GM19023 (cell line): ENCODE data around the gene PRIMPOL.
"Not testable (repeated sequence)": the region's sequence is repeated elsewhere in the genome, so short reads cannot be mapped to it uniquely, and the experiment has no call there.

Source experiments
- ATAC-seq: cut with Tn5 transposase; IDR thresholded peaks from one replicate; pipeline ENCODE4 v1.9.1; 2021; ENCODE audit warnings: mild to moderate bottlenecking, moderate library complexity; ENCODE audit not compliant: unreplicated experiment

The PRIMPOL gene

GRCh38 chr4:184636144-184636543, 13.4 kb upstream of the PRIMPOL start:
- no peak for ATAC-seq

- ATAC-seq: no peak
Observed at GRCh38 chr4:184636897-184637296, 12.6 kb upstream of the PRIMPOL start.

GRCh38 chr4:184641022-184641421, 8.5 kb upstream of the PRIMPOL start:
- no peak for ATAC-seq

GRCh38 chr4:184641451-184641850, 8.1 kb upstream of the PRIMPOL start:
- no peak for ATAC-seq

GRCh38 chr4:184643731-184644130, 5.8 kb upstream of the PRIMPOL start:
- no peak for ATAC-seq

- ATAC-seq: no peak
Observed at GRCh38 chr4:184644553-184645307, 4.8 kb upstream of the PRIMPOL start.

- ATAC-seq: no peak
Observed at GRCh38 chr4:184645904-184646610, 3.5 kb upstream of the PRIMPOL start.

GRCh38 chr4:184647266-184648053, 2.1 kb upstream of the PRIMPOL start:
- ATAC-seq: no peak

- no peak for ATAC-seq
Observed at GRCh38 chr4:184648054-184648312, 1.6 kb upstream of the PRIMPOL start.

- peak; percentile 24 for ATAC-seq
Observed at GRCh38 chr4:184648313-184649025, 1.1 kb upstream of the PRIMPOL start.

- peak; percentile 10 for ATAC-seq
Observed at GRCh38 chr4:184649971-184650855, 675 bp downstream of the PRIMPOL start.

- no peak for ATAC-seq
Observed at GRCh38 chr4:184651899-184652298, 2.4 kb downstream of the PRIMPOL start.

GRCh38 chr4:184652681-184653080, 3.1 kb downstream of the PRIMPOL start:
- not testable (repeated sequence) for ATAC-seq

- no peak for ATAC-seq
Observed at GRCh38 chr4:184653650-184654049, 4.1 kb downstream of the PRIMPOL start.

GRCh38 chr4:184655889-184656869, 6.6 kb downstream of the PRIMPOL start:
- ATAC-seq: no peak

GRCh38 chr4:184657144-184657543, 7.6 kb downstream of the PRIMPOL start:
- no peak for ATAC-seq

GRCh38 chr4:184657820-184658219, 8.3 kb downstream of the PRIMPOL start:
- not testable (repeated sequence) for ATAC-seq

GRCh38 chr4:184660978-184661377, 11.4 kb downstream of the PRIMPOL start:
- ATAC-seq: no peak

- no peak for ATAC-seq
Observed at GRCh38 chr4:184662236-184662635, 12.7 kb downstream of the PRIMPOL start.
